Trophoblast cell (in vitro differentiated cells and primary cell): ENCODE results near the gene DGKB.

ENCODE experiments used
- DNase-seq, 2 donors: peaks; one replicate each; pipeline ENCODE4 v3.0.0-alpha.2; 2016
- H2AFZ ChIP-seq: 2 replicates; pipeline ENCODE4 v1.6.1; 2013; ENCODE audit warnings: low read length, moderate library complexity, mild to moderate bottlenecking; ENCODE audit not compliant: insufficient read depth, poor library complexity
- H2AK5ac ChIP-seq: 2 replicates; pipeline ENCODE4 v1.6.1; 2013; ENCODE audit warnings: mild to moderate bottlenecking, low read length
- H2BK120ac ChIP-seq: 2 replicates; pipeline ENCODE4 v1.6.1; 2013; ENCODE audit warnings: low read length, mild to moderate bottlenecking, moderate library complexity; ENCODE audit not compliant: insufficient read depth, poor library complexity
- H2BK12ac ChIP-seq: 2 replicates; pipeline ENCODE4 v1.6.1; 2013; ENCODE audit warnings: mild to moderate bottlenecking, low read length, moderate library complexity
- H2BK5ac ChIP-seq: 2 replicates; pipeline ENCODE4 v1.6.1; 2013; ENCODE audit warnings: low read length, low read depth, moderate library complexity, mild to moderate bottlenecking; ENCODE audit not compliant: poor library complexity
- H3K14ac ChIP-seq: 2 replicates; pipeline ENCODE4 v1.6.1; 2013; ENCODE audit warnings: mild to moderate bottlenecking, low read length
- H3K18ac ChIP-seq: 2 replicates; pipeline ENCODE4 v1.6.1; 2013; ENCODE audit warnings: mild to moderate bottlenecking, low read length
- H3K23ac ChIP-seq: 2 replicates; pipeline ENCODE4 v1.6.1; 2013; ENCODE audit warnings: low read length
- H3K27ac ChIP-seq: 2 replicates; pipeline ENCODE4 v1.5.1; 2013; ENCODE audit warnings: low read depth, mild to moderate bottlenecking, inconsistent platforms, low read length, moderate library complexity
- H3K27me3 ChIP-seq: 2 replicates; pipeline ENCODE4 v1.6.1; 2013; ENCODE audit warnings: inconsistent platforms, mild to moderate bottlenecking, low read length, moderate library complexity; ENCODE audit not compliant: insufficient read depth
- H3K36me3 ChIP-seq, 2 experiments: 1 replicate in 1 of 2; 2 replicates in 1 of 2; pipeline ENCODE4 v1.6.1; 2013; ENCODE audit warnings: low read length in 2 of 2, mild to moderate bottlenecking in 2 of 2, moderate library complexity in 1 of 2; ENCODE audit not compliant: insufficient read depth in 2 of 2, control insufficient read depth in 1 of 2
- H3K4ac ChIP-seq: 2 replicates; pipeline ENCODE4 v1.6.1; 2013; ENCODE audit warnings: low read depth, mild to moderate bottlenecking, low read length, moderate library complexity
- H3K4me1 ChIP-seq, 2 experiments: 1 replicate in 1 of 2; 2 replicates in 1 of 2; pipeline ENCODE4 v1.6.1; 2013; ENCODE audit warnings: low read length in 2 of 2, mild to moderate bottlenecking in 2 of 2, moderate library complexity in 1 of 2; ENCODE audit not compliant: insufficient read depth in 2 of 2, control insufficient read depth in 1 of 2
- H3K4me2 ChIP-seq: 2 replicates; pipeline ENCODE4 v1.6.1; 2013; ENCODE audit warnings: inconsistent platforms, mild to moderate bottlenecking, low read length, moderate library complexity
- H3K4me3 ChIP-seq: 2 replicates; pipeline ENCODE4 v1.5.1; 2013; ENCODE audit warnings: mild to moderate bottlenecking, low read depth, low read length, inconsistent platforms
- H3K79me1 ChIP-seq: one replicate; pipeline ENCODE4 v1.6.1; 2013; ENCODE audit warnings: low read length
- H3K79me2 ChIP-seq: 2 replicates; pipeline ENCODE4 v1.6.1; 2013; ENCODE audit warnings: low read length, mild to moderate bottlenecking; ENCODE audit not compliant: control insufficient read depth, insufficient read depth, poor library complexity
- H3K9ac ChIP-seq: 2 replicates; pipeline ENCODE4 v1.6.1; 2013; ENCODE audit warnings: mild to moderate bottlenecking, low read length
- H3K9me3 ChIP-seq: 2 replicates; pipeline ENCODE4 v1.6.1; 2013; ENCODE audit warnings: low read depth, mild to moderate bottlenecking, control low read depth, inconsistent platforms, low read length; ENCODE audit not compliant: insufficient read depth
- H4K12ac ChIP-seq: 2 replicates; pipeline ENCODE4 v1.6.1; 2013; ENCODE audit warnings: low read depth, mild to moderate bottlenecking, low read length, moderate library complexity
- H4K8ac ChIP-seq: 2 replicates; pipeline ENCODE4 v1.6.1; 2013; ENCODE audit warnings: low read depth, mild to moderate bottlenecking, low read length, moderate library complexity
- H4K91ac ChIP-seq: one replicate; pipeline ENCODE4 v1.6.1; 2013; ENCODE audit warnings: low read depth, mild to moderate bottlenecking, low read length, moderate library complexity
- WGBS: extraction: QIAGEN DNeasy Blood & Tissue Kit; methylation state at CpG from one replicate; pipeline ENCODE4 v1.1.7; 2013; ENCODE audit warnings: missing lambda C conversion rate; ENCODE audit not compliant: insufficient read length, insufficient coverage; ENCODE audit errors: extremely low coverage; 5-methylcytosine and 5-hydroxymethylcytosine counted together

Gene DGKB

GRCh38 chr7:14868937-14869336 lies 33.6 kb downstream of the DGKB start:
- no peak overlapping the region for H4K91ac ChIP-seq
- no peak overlapping the region for H3K9ac ChIP-seq
- H3K79me2 ChIP-seq: no peaks in the 10 kb centered on the region
- no peak overlapping the region for H4K8ac ChIP-seq
- no peak overlapping the region for H3K4ac ChIP-seq
- H2BK5ac ChIP-seq: no peak overlapping the region
- no peak overlapping the region for H3K4me3 ChIP-seq
- no peak overlapping the region for H4K12ac ChIP-seq
- no peak overlapping the region for H3K18ac ChIP-seq
- no peak overlapping the region for H2AFZ ChIP-seq
- no peaks in the 10 kb centered on the region for H3K9me3 ChIP-seq
- no peak overlapping the region for H3K14ac ChIP-seq
- no peaks in the 10 kb centered on the region for H3K4me1 ChIP-seq
- H3K27me3 ChIP-seq: no peaks in the 10 kb centered on the region
- no peak overlapping the region for H2AK5ac ChIP-seq
- H3K79me1 ChIP-seq: no peaks in the 10 kb centered on the region
- H2BK12ac ChIP-seq: no peak overlapping the region
- H3K23ac ChIP-seq: no peak overlapping the region
- H3K36me3 ChIP-seq: no peaks in the 10 kb centered on the region
- no peak for DNase-seq
- H3K27ac ChIP-seq: no peak overlapping the region
- H2BK120ac ChIP-seq: no peak overlapping the region
- H3K4me2 ChIP-seq: no peak overlapping the region

GRCh38 chr7:14861456-14861855 lies 41.1 kb downstream of the DGKB start:
- Histone ChIP-seq H3K4ac (no peak overlapping the region), H2BK12ac (no peak overlapping the region), H3K9ac (no peak overlapping the region), H2AK5ac (no peak overlapping the region), H3K4me1 (no peaks in the 10 kb centered on the region), H3K23ac (no peak overlapping the region), H3K4me2 (no peak overlapping the region), H3K4me3 (no peak overlapping the region), H2BK120ac (no peak overlapping the region), H2BK5ac (no peak overlapping the region), H3K36me3 (no peaks in the 10 kb centered on the region), H3K9me3 (no peaks in the 10 kb centered on the region), H3K18ac (no peak overlapping the region), H4K8ac (no peak overlapping the region), H3K14ac (no peak overlapping the region), H3K27me3 (no peaks in the 10 kb centered on the region), H2AFZ (no peak overlapping the region), H4K91ac (no peak overlapping the region), H3K79me1 (no peaks in the 10 kb centered on the region), H4K12ac (no peak overlapping the region), H3K79me2 (no peaks in the 10 kb centered on the region), H3K27ac (no peak overlapping the region)
- no CpG with 5 or more reads among the region's 1 CpG for WGBS
- DNase-seq: no peak

- Histone ChIP-seq H4K91ac (no peak overlapping the region), H3K4me3 (no peak overlapping the region), H3K18ac (no peak overlapping the region), H3K23ac (no peak overlapping the region), H2AFZ (no peak overlapping the region), H3K79me2 (no peaks in the 10 kb centered on the region), H3K4me2 (no peak overlapping the region), H3K9ac (no peak overlapping the region), H2AK5ac (no peak overlapping the region), H3K36me3 (no peaks in the 10 kb centered on the region), H2BK12ac (no peak overlapping the region), H3K27ac (no peak overlapping the region), H3K4me1 (no peaks in the 10 kb centered on the region), H3K27me3 (no peaks in the 10 kb centered on the region), H3K4ac (no peak overlapping the region), H3K79me1 (no peaks in the 10 kb centered on the region), H3K9me3 (no peaks in the 10 kb centered on the region), H2BK5ac (no peak overlapping the region), H3K14ac (no peak overlapping the region), H2BK120ac (no peak overlapping the region), H4K12ac (no peak overlapping the region), H4K8ac (no peak overlapping the region)
- no CpG with 5 or more reads among the region's 2 CpGs for WGBS
- DNase-seq: no peak
Observed at GRCh38 chr7:14859267-14859666, 43.3 kb downstream of the DGKB start.

GRCh38 chr7:14858866-14859265 lies 43.7 kb downstream of the DGKB start:
- no CpG with 5 or more reads among the region's 2 CpGs for WGBS
- H2BK12ac ChIP-seq: no peak overlapping the region
- no peak overlapping the region for H2AFZ ChIP-seq

More at GRCh38 chr7:14858866-14859265, 43.7 kb downstream of the DGKB start:
- H3K4me2 ChIP-seq: no peak overlapping the region
- H4K91ac ChIP-seq: no peak overlapping the region
- no peak overlapping the region for H3K23ac ChIP-seq
- no peak overlapping the region for H4K12ac ChIP-seq
- no peaks in the 10 kb centered on the region for H3K79me2 ChIP-seq
- no peak overlapping the region for H2BK5ac ChIP-seq
- no peak overlapping the region for H3K27ac ChIP-seq
- H3K36me3 ChIP-seq: no peaks in the 10 kb centered on the region
- H3K18ac ChIP-seq: no peak overlapping the region
- no peak overlapping the region for H2AK5ac ChIP-seq
- no peak overlapping the region for H3K9ac ChIP-seq
- no peaks in the 10 kb centered on the region for H3K9me3 ChIP-seq
- H4K8ac ChIP-seq: no peak overlapping the region
- H2BK120ac ChIP-seq: no peak overlapping the region
- DNase-seq: no peak
- H3K14ac ChIP-seq: no peak overlapping the region
- no peak overlapping the region for H3K4ac ChIP-seq
- H3K4me1 ChIP-seq: no peaks in the 10 kb centered on the region
- no peaks in the 10 kb centered on the region for H3K27me3 ChIP-seq
- no peak overlapping the region for H3K4me3 ChIP-seq
- no peaks in the 10 kb centered on the region for H3K79me1 ChIP-seq
